BLaER1 treated with 17β-estradiol and CSF1 and Interleukin-3, amounts not matched to agents 10 nM and 100 nM (cell line): ENCODE measurements around the gene CCDC178.

Experiments
- H3K27ac ChIP-seq, 11 experiments: shearing (Covaris generic); formaldehyde crosslinking; 2 replicates each; pipeline ENCODE4 v1.8.1; 2022
- H3K27me3 ChIP-seq, 11 experiments: shearing (Covaris generic); formaldehyde crosslinking; 2 replicates each; pipeline ENCODE4 v1.8.1; 2022
- H3K36me3 ChIP-seq, 11 experiments: shearing (Covaris generic); formaldehyde crosslinking; 2 replicates each; pipeline ENCODE4 v1.8.1; 2022
- H3K4me1 ChIP-seq, 10 experiments: shearing (Covaris generic); formaldehyde crosslinking; 2 replicates each; pipeline ENCODE4 v1.8.1; 2022
- H3K4me2 ChIP-seq, 11 experiments: shearing (Covaris generic); formaldehyde crosslinking; 2 replicates each; pipeline ENCODE4 v1.8.1; 2022
- H3K4me3 ChIP-seq, 10 experiments: shearing (Covaris generic); formaldehyde crosslinking; 2 replicates each; pipeline ENCODE4 v1.8.1; 2022
- H3K9ac ChIP-seq, 11 experiments: shearing (Covaris generic); formaldehyde crosslinking; 2 replicates each; pipeline ENCODE4 v1.8.1; 2022
- H3K9me3 ChIP-seq, 11 experiments: shearing (Covaris generic); formaldehyde crosslinking; replicated peaks in 1 of 11; 2 replicates each; pipeline ENCODE4 v1.8.1; 2022
- H4K20me1 ChIP-seq, 11 experiments: shearing (Covaris generic); formaldehyde crosslinking; 2 replicates each; pipeline ENCODE4 v1.8.1; 2022
- Cebpa-rat ChIP-seq, 11 experiments: shearing (Covaris generic); IDR thresholded peaks; 2 replicates each; pipeline ENCODE4 v1.8.1; 2022

Gene CCDC178

GRCh38 chr18:32911660-32912284 lies 528.7 kb downstream of the CCDC178 start:
- Histone ChIP-seq H3K27ac (no peak overlapping the region), H3K27me3 (peaks cover 0 to 1% (median 0%) of the 10 kb centered on the region in 11 experiments; a peak in 3 of 22 replicates), H3K36me3 (no peaks in the 10 kb centered on the region), H3K4me1 (peaks cover 0 to 14% (median 8%) of the 10 kb centered on the region in 10 experiments; a peak in 15 of 20 replicates), H4K20me1 (no peaks in the 10 kb centered on the region), H3K9ac (no peak overlapping the region), H3K9me3 (peaks cover 0 to 6% (median 4%) of the 10 kb centered on the region in 11 experiments; a peak in 9 of 22 replicates), H3K4me2 (no peak overlapping the region), H3K4me3 (no peak overlapping the region)
- TF ChIP-seq Cebpa-rat (IDR thresholded peaks at IDR 0.05), result no peak

GRCh38 chr18:32910694-32911296 lies 529.7 kb downstream of the CCDC178 start:
- Histone ChIP-seq H3K4me2 (no peak overlapping the region), H3K27ac (no peak overlapping the region), H3K27me3 (no peaks in the 10 kb centered on the region; a peak in 1 of 22 replicates), H3K9ac (no peak overlapping the region), H3K9me3 (peaks cover 0 to 11% (median 9%) of the 10 kb centered on the region in 11 experiments; a peak in 9 of 22 replicates), H3K4me1 (peaks cover 0 to 14% (median 8%) of the 10 kb centered on the region in 10 experiments; a peak in 15 of 20 replicates), H4K20me1 (no peaks in the 10 kb centered on the region), H3K36me3 (no peaks in the 10 kb centered on the region), H3K4me3 (no peak overlapping the region)
- TF ChIP-seq Cebpa-rat (IDR thresholded peaks at IDR 0.05), result no peak

GRCh38 chr18:32909798-32910561 lies 530.5 kb downstream of the CCDC178 start:
- H3K27ac ChIP-seq, result no peak overlapping the region
- peaks cover 0 to 11% (median 9%) of the 10 kb centered on the region in 11 experiments; a peak in 9 of 22 replicates for H3K9me3 ChIP-seq
- H3K4me3 ChIP-seq, result no peak overlapping the region
- no peaks in the 10 kb centered on the region; a peak in 1 of 22 replicates for H3K27me3 ChIP-seq
- H3K9ac ChIP-seq, result no peak overlapping the region
- peaks cover 0 to 10% (median 1%) of the 10 kb centered on the region in 10 experiments; a peak in 8 of 20 replicates for H3K4me1 ChIP-seq
- no peaks in the 10 kb centered on the region for H3K36me3 ChIP-seq
- TF ChIP-seq Cebpa-rat (IDR thresholded peaks at IDR 0.05), result no peak
- H4K20me1 ChIP-seq, result no peaks in the 10 kb centered on the region
- peak overlapping the region in 2 of 11 experiments; percentile 16 to 22; a peak in 2 of 22 replicates for H3K4me2 ChIP-seq

- Histone ChIP-seq H3K27ac (no peak overlapping the region), H3K36me3 (no peaks in the 10 kb centered on the region), H4K20me1 (no peaks in the 10 kb centered on the region), H3K4me2 (no peak overlapping the region), H3K4me3 (no peak overlapping the region), H3K4me1 (peaks cover 0 to 10% (median 0%) of the 10 kb centered on the region in 10 experiments; a peak in 4 of 20 replicates), H3K9me3 (peaks cover 0 to 11% (median 9%) of the 10 kb centered on the region in 11 experiments; a peak in 9 of 22 replicates), H3K27me3 (no peaks in the 10 kb centered on the region), H3K9ac (no peak overlapping the region)
- no peak for TF ChIP-seq Cebpa-rat (IDR thresholded peaks at IDR 0.05)
Observed at GRCh38 chr18:32908424-32908805, 532.1 kb downstream of the CCDC178 start.

GRCh38 chr18:32907648-32908423 lies 532.7 kb downstream of the CCDC178 start:
- no peaks in the 10 kb centered on the region for H3K27me3 ChIP-seq
- H3K9ac ChIP-seq, result no peak overlapping the region
- H3K27ac ChIP-seq, result no peak overlapping the region
- H3K9me3 ChIP-seq, result peaks cover 0 to 11% (median 9%) of the 10 kb centered on the region in 11 experiments; a peak in 9 of 22 replicates
- H3K4me2 ChIP-seq, result no peak overlapping the region
- no peaks in the 10 kb centered on the region for H4K20me1 ChIP-seq
- no peaks in the 10 kb centered on the region for H3K36me3 ChIP-seq
- no peak overlapping the region for H3K4me3 ChIP-seq
- no peak for TF ChIP-seq Cebpa-rat (IDR thresholded peaks at IDR 0.05)
- H3K4me1 ChIP-seq, result peaks cover 0 to 10% (median 0%) of the 10 kb centered on the region in 10 experiments; a peak in 4 of 20 replicates

- no peaks in the 10 kb centered on the region for H4K20me1 ChIP-seq
- H3K9me3 ChIP-seq, result peaks cover 0 to 11% (median 9%) of the 10 kb centered on the region in 11 experiments; a peak in 9 of 22 replicates
- TF ChIP-seq Cebpa-rat (IDR thresholded peaks at IDR 0.05), result no peak
- H3K4me3 ChIP-seq, result no peak overlapping the region
- H3K4me2 ChIP-seq, result no peak overlapping the region
- H3K27ac ChIP-seq, result no peak overlapping the region
- peaks cover 0 to 10% (median 0%) of the 10 kb centered on the region in 10 experiments; a peak in 4 of 20 replicates for H3K4me1 ChIP-seq
- H3K9ac ChIP-seq, result no peak overlapping the region
- H3K27me3 ChIP-seq, result no peaks in the 10 kb centered on the region
- H3K36me3 ChIP-seq, result no peaks in the 10 kb centered on the region
Observed at GRCh38 chr18:32907311-32907585, 533.3 kb downstream of the CCDC178 start.

GRCh38 chr18:32906506-32907310 lies 533.8 kb downstream of the CCDC178 start:
- Histone ChIP-seq H3K9ac (no peak overlapping the region), H4K20me1 (no peaks in the 10 kb centered on the region), H3K4me2 (no peak overlapping the region), H3K27ac (no peak overlapping the region), H3K27me3 (no peaks in the 10 kb centered on the region), H3K4me3 (no peak overlapping the region), H3K9me3 (peaks cover 0 to 11% (median 9%) of the 10 kb centered on the region in 11 experiments; a peak in 9 of 22 replicates), H3K36me3 (no peaks in the 10 kb centered on the region), H3K4me1 (peaks cover 0 to 10% (median 0%) of the 10 kb centered on the region in 10 experiments; a peak in 4 of 20 replicates)
- TF ChIP-seq Cebpa-rat (IDR thresholded peaks at IDR 0.05), result no peak

- H3K36me3 ChIP-seq, result no peaks in the 10 kb centered on the region
- no peak overlapping the region for H3K4me3 ChIP-seq
- no peaks in the 10 kb centered on the region for H3K27me3 ChIP-seq
- H3K4me2 ChIP-seq, result no peak overlapping the region
- H3K4me1 ChIP-seq, result peaks cover 0 to 10% (median 0%) of the 10 kb centered on the region in 10 experiments; a peak in 4 of 20 replicates
- no peak overlapping the region for H3K9ac ChIP-seq
- TF ChIP-seq Cebpa-rat (IDR thresholded peaks at IDR 0.05), result no peak
- peaks cover 0 to 11% (median 9%) of the 10 kb centered on the region in 11 experiments; a peak in 9 of 22 replicates for H3K9me3 ChIP-seq
- H4K20me1 ChIP-seq, result no peaks in the 10 kb centered on the region
- no peak overlapping the region for H3K27ac ChIP-seq
Observed at GRCh38 chr18:32905651-32906050, 534.9 kb downstream of the CCDC178 start.
